ENCODE results near the gene PACC1.

- no peak for TF ChIP-seq CTCF (conservative IDR thresholded peaks at IDR 0.05; ENCODE audit: low read depth, low read length)
- no peak for TF ChIP-seq EZH2 (IDR thresholded peaks at IDR 0.05; ENCODE audit: borderline replicate concordance, low read depth, low read length, poor library complexity, severe bottlenecking)
Measured at GRCh38 chr1:212315184-212315583, 99.5 kb downstream of the PACC1 start.

Measured in A673 (cell line).